ENCODE measurements around the gene ACOT7.
"Not testable (repeated sequence)": the region's sequence is repeated elsewhere in the genome, so short reads cannot be mapped to it uniquely, and the experiment has no call there.

The ACOT7 gene

GRCh38 chr1:6393400-6394187 is at the start of gene ACOT7:
Gene ACOT7 (minus strand): TSS chr1:6393767. CDS start chr1:6393399, 368 bp downstream.
- DNase-seq, result peak; percentile 54

- DNase-seq, result no peak
Observed at GRCh38 chr1:6441586-6441985, 48.0 kb upstream of the ACOT7 start.

GRCh38 chr1:6440198-6441126 is 46.9 kb upstream of the ACOT7 start:
- DNase-seq, result no peak

GRCh38 chr1:6438047-6438525 is 44.5 kb upstream of the ACOT7 start:
- peak; percentile 42 for DNase-seq

- DNase-seq, result peak; percentile 41
Observed at GRCh38 chr1:6437012-6437700, 43.6 kb upstream of the ACOT7 start.

- not testable (repeated sequence) for DNase-seq
Observed at GRCh38 chr1:6436277-6436676, 42.7 kb upstream of the ACOT7 start.

- no peak for DNase-seq
Observed at GRCh38 chr1:6435547-6435946, 42.0 kb upstream of the ACOT7 start.

- DNase-seq, result no peak
Observed at GRCh38 chr1:6435129-6435528, 41.6 kb upstream of the ACOT7 start.

GRCh38 chr1:6434186-6434585 is 40.6 kb upstream of the ACOT7 start:
- DNase-seq, result no peak

GRCh38 chr1:6431645-6432579 is 38.3 kb upstream of the ACOT7 start:
- not testable (repeated sequence) for DNase-seq

GRCh38 chr1:6429660-6430411 is 36.3 kb upstream of the ACOT7 start:
- DNase-seq, result not testable (repeated sequence)

- not testable (repeated sequence) for DNase-seq
Observed at GRCh38 chr1:6428453-6428852, 34.9 kb upstream of the ACOT7 start.

- DNase-seq, result no peak
Observed at GRCh38 chr1:6427441-6428390, 34.1 kb upstream of the ACOT7 start.

- no peak for DNase-seq
Observed at GRCh38 chr1:6426972-6427350, 33.4 kb upstream of the ACOT7 start.

- no peak for DNase-seq
Observed at GRCh38 chr1:6426277-6426971, 32.9 kb upstream of the ACOT7 start.

- no peak for DNase-seq
Observed at GRCh38 chr1:6425658-6426057, 32.1 kb upstream of the ACOT7 start.

- no peak for DNase-seq
Observed at GRCh38 chr1:6424619-6425593, 31.3 kb upstream of the ACOT7 start, which contains the start of gene ESPN. Gene ESPN (plus strand): TSS chr1:6424776. CDS start chr1:6424956, 180 bp downstream.

Data from NCI-H2081 treated with DMSO at 0.1 percent for 48 hours (cell line).